HCT116 (cell line): ENCODE results near the gene BORCS5. TPM values are rescaled to one million over a fixed set of nuclear protein-coding genes. Genes with fewer than 3 reads are reported as not detected.
"Not testable (repeated sequence)": the region's sequence is repeated elsewhere in the genome, so short reads cannot be mapped to it uniquely, and the experiment has no call there.

Source experiments
- ATAC-seq: fragments of 200-7000 bp; cut with Tn5 transposase; 2 replicates; pipeline ENCODE4 v1.9.1; 2020; ENCODE audit warnings: mild to moderate bottlenecking, moderate library complexity
- BruUV-seq: library from RNA; stranded (reverse); fragments of 400-500 nt; replicated peaks from 2 replicates; lab custom pipeline; 2021; lab: Mats Ljungman, UMichigan
- CTCF ChIA-PET: fragments of 300-600 bp; sonication (Branson Sonifier 250); formaldehyde crosslinking; loops from one replicate; lab custom pipeline; 2021; ENCODE audit warnings: antibody characterized with exemption; lab: Charles Lee
- POLR2A ChIA-PET: fragments of 300-600, 350-600 bp; sonication (Branson Sonifier 250); formaldehyde crosslinking; loops from one replicate; lab custom pipeline; 2021; ENCODE audit warnings: antibody characterized with exemption; lab: Charles Lee
- RAD21 ChIA-PET, 2 experiments: fragments of 300-600 bp; sonication (Branson Sonifier 250); formaldehyde crosslinking; loops; one replicate each; lab custom pipeline; 2023; ENCODE audit warnings: low total read pairs in 2 of 2; ENCODE audit not compliant: uncharacterized antibody in 2 of 2, unreplicated experiment in 2 of 2, low non-redundant PET in 1 of 2; lab: Charles Lee
- DNase-seq: peaks from one replicate; pipeline ENCODE4 v3.0.0-alpha.2; 2010; ENCODE audit warnings: low read depth, low spot score
- H2AFZ ChIP-seq: fragments of 200-600 bp; shearing (Covaris generic), sonication (generic); 2 replicates; pipeline ENCODE4 v1.6.1; 2017; ENCODE audit warnings: low read depth, mixed run types, mixed read lengths, antibody characterized with exemption, low read length; ENCODE audit not compliant: poor library complexity, severe bottlenecking
- H3K27ac ChIP-seq: 2 replicates; pipeline ENCODE4 v1.5.1; 2012; ENCODE audit warnings: low read depth, low read length
- H3K27me3 ChIP-seq: fragments of 200-600 bp; sonication (generic); 2 replicates; pipeline ENCODE4 v1.6.1; 2016; ENCODE audit warnings: mixed run types, low read length, mixed read lengths; ENCODE audit not compliant: insufficient read depth
- H3K36me3 ChIP-seq, 2 experiments: fragments of 200-500 bp in 1 of 2; fragments of 200-600 bp in 1 of 2; sonication (Bioruptor generic) in 1 of 2; sonication (generic) in 1 of 2; 2 replicates each; pipeline versions ENCODE4 v1.5.1 to v1.6.1; 2014 to 2016; ENCODE audit warnings: low read length in 2 of 2, inconsistent platforms in 1 of 2, mixed read lengths in 1 of 2, mixed run types in 1 of 2; ENCODE audit not compliant: insufficient read depth in 2 of 2, control insufficient read depth in 1 of 2
- H3K4me1 ChIP-seq, 2 experiments: fragments of 200-600 bp in 1 of 2; sonication (generic) in 1 of 2; 2 replicates each; pipeline versions ENCODE4 v1.5.1 to v1.6.1; 2012 to 2017; ENCODE audit warnings: low read length in 2 of 2, inconsistent platforms in 1 of 2, mild to moderate bottlenecking in 1 of 2, mixed read lengths in 1 of 2, mixed run types in 1 of 2, moderate library complexity in 1 of 2; ENCODE audit not compliant: insufficient read depth in 2 of 2, control insufficient read depth in 1 of 2
- H3K4me2 ChIP-seq: fragments of 200-600 bp; sonication (generic); 2 replicates; pipeline ENCODE4 v1.6.1; 2017; ENCODE audit warnings: mixed run types, low read length, mixed read lengths
- H3K4me3 ChIP-seq, 2 experiments: fragments of 200-600 bp in 1 of 2; sonication (generic) in 1 of 2; replicated peaks in 1 of 2; 2 replicates each; pipeline ENCODE4 v1.5.1; 2011 to 2016; ENCODE audit warnings: low read length in 2 of 2, control low read depth in 1 of 2, low read depth in 1 of 2, mild to moderate bottlenecking in 1 of 2, mixed read lengths in 1 of 2, mixed run types in 1 of 2
- H3K79me2 ChIP-seq: fragments of 200-600 bp; sonication (generic); 2 replicates; pipeline ENCODE4 v1.6.1; 2017; ENCODE audit warnings: mild to moderate bottlenecking, mixed run types, low read length, moderate library complexity, mixed read lengths; ENCODE audit not compliant: insufficient read depth
- H3K9ac ChIP-seq: fragments of 200-600 bp; sonication (generic); 2 replicates; pipeline ENCODE4 v1.6.1; 2016; ENCODE audit warnings: low read length, mixed read lengths
- H3K9me2 ChIP-seq: fragments of 200-600 bp; sonication (generic), shearing (Covaris generic); 2 replicates; pipeline ENCODE4 v1.6.1; 2017; ENCODE audit warnings: mixed run types, mild to moderate bottlenecking, moderate library complexity; ENCODE audit not compliant: insufficient read depth
- H3K9me3 ChIP-seq, 2 experiments: fragments of 200-500 bp in 1 of 2; fragments of 200-600 bp in 1 of 2; sonication (Bioruptor generic) in 1 of 2; sonication (generic) in 1 of 2; 2 replicates each; pipeline ENCODE4 v1.6.1; 2014 to 2017; ENCODE audit warnings: low read length in 2 of 2, mixed read lengths in 2 of 2, inconsistent platforms in 1 of 2, low read depth in 1 of 2, mild to moderate bottlenecking in 1 of 2, mixed run types in 1 of 2, moderate library complexity in 1 of 2; ENCODE audit not compliant: control insufficient read depth in 1 of 2, insufficient read depth in 1 of 2
- H4K20me1 ChIP-seq: fragments of 200-600 bp; sonication (generic), shearing (Covaris generic); 2 replicates; pipeline ENCODE4 v1.6.1; 2017; ENCODE audit warnings: mixed run types, mild to moderate bottlenecking, moderate library complexity; ENCODE audit not compliant: insufficient read depth
- ELF1 ChIP-seq: IDR thresholded peaks from 2 replicates; pipeline ENCODE4 v1.6.1; 2012; ENCODE audit warnings: low read depth, borderline replicate concordance
- EZH2phosphoT487 ChIP-seq: fragments of 200-600 bp; IDR thresholded peaks from 2 replicates; pipeline ENCODE4 v1.6.1; 2018; ENCODE audit warnings: antibody characterized with exemption, borderline replicate concordance
- JUND ChIP-seq: IDR thresholded peaks from 2 replicates; pipeline ENCODE4 v1.6.1; 2012
- POLR2A ChIP-seq: IDR thresholded peaks from 2 replicates; pipeline ENCODE4 v1.7.0; 2011; ENCODE audit warnings: borderline replicate concordance; ENCODE audit not compliant: insufficient read depth, insufficient read length; ENCODE audit errors: extremely low read depth
- REST ChIP-seq: IDR thresholded peaks from 2 replicates; pipeline ENCODE4 v1.6.1; 2012; ENCODE audit warnings: low read depth
- ZNF274 ChIP-seq: fragments of 200-500 bp; sonication (Bioruptor generic); IDR thresholded peaks from 2 replicates; pipeline ENCODE4 v1.6.1; 2014; ENCODE audit warnings: mild to moderate bottlenecking, low read depth, low read length, inconsistent platforms
- intact Hi-C: fragments of 100-400 bp; cut with micrococcal nuclease; formaldehyde crosslinking; loops from 2 replicates; pipeline ENCODE4 v1.10.0; 2022
- total RNA-seq: library from RNA; stranded (reverse); gene quantifications from one replicate; pipeline ENCODE4 v1.2.1, GENCODE V29; 2021; ENCODE audit not compliant: unreplicated experiment

The BORCS5 gene
- total RNA-seq, 1 experiment from 2014 or later, result 8.7 TPM

DNA sequence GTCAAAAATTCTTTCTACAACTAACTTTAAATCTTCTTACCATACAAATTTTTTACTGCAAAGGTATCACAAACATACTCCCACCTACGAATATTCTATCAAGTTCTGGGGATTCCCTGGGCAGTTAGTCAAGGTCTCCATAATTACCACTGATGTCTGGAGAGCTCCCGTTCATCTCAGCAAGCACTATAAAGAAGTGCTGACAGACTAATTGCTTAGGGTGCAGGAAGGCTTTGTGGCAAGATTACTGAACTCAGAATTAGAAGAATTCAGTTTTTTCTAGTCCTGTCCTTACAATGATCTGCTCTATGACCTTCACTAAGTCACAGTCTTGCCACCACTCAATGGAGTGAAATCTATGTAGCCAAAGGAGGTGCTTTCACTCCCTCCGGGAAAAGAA lies 144.2 kb downstream of the BORCS5 start (continued):
- TF ChIP-seq ZNF274 (no peak), JUND (no peak), REST (no peak), EZH2phosphoT487 (no peak), ELF1 (no peak), POLR2A (no peak)

DNA sequence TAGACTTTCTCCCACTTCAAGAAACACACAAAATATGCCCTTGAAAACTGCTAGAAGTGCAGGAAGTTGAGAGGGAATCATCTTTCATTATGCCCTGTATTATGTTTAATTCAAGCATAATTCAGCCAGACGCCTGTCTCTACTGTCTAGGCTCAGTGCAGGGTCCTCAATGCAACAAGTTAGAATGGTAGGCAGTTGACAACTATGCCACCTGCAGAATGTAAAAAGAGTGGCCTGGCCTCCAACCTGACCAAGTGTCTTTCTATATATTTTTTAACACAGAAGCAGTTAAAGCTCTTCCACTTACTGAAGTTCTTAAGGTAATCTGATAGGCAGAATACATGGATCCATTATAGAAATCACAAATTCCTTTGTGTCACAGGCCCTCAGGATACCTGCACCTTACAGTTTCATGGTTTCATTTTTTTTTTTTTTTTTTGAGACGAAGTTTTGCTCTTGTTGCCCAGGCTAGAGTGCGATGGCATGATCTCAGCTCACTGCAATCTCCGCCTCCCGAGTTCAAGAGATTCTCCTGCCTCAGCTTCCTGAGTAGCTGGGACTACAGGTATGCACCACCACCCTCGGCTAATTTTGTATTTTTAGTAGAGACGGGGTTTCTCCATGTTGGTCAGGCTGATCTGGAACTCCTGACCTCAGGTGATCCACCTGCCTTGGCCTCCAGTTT lies 145.4 kb downstream of the BORCS5 start:
- H3K4me2 ChIP-seq, ATAC-seq, RAD21 ChIA-PET, BruUV-seq, H3K9me2 ChIP-seq, DNase-seq, H3K4me3 ChIP-seq, POLR2A ChIA-PET, H3K79me2 ChIP-seq, H3K9me3 ChIP-seq, intact Hi-C loops, H2AFZ ChIP-seq, H3K36me3 ChIP-seq, H3K27ac ChIP-seq, H3K9ac ChIP-seq, H4K20me1 ChIP-seq, H3K27me3 ChIP-seq, H3K4me1 ChIP-seq, CTCF ChIA-PET: not testable (repeated sequence)
